A673 (cell line): ENCODE data around the gene DLGAP1. TPM values are rescaled to one million over a fixed set of nuclear protein-coding genes. Genes with fewer than 3 reads are reported as not detected.

ENCODE experiments used
- BruUV-seq: library from RNA; stranded (reverse); fragments of 400-500 nt; replicated peaks from 2 replicates; lab custom pipeline; 2021; lab: Mats Ljungman, UMichigan
- CTCF ChIA-PET: fragments of 300-600 bp; sonication (Branson Sonifier 250); formaldehyde crosslinking; loops from one replicate; lab custom pipeline; 2022; ENCODE audit warnings: antibody characterized with exemption; lab: Charles Lee
- POLR2A ChIA-PET: fragments of 300-600 bp; sonication (Branson Sonifier 250); formaldehyde crosslinking; loops from one replicate; lab custom pipeline; 2022; ENCODE audit warnings: antibody characterized with exemption; ENCODE audit not compliant: low non-redundant PET; lab: Charles Lee
- DNase-seq: peaks from one replicate; pipeline ENCODE4 v3.0.0-alpha.2; 2015; ENCODE audit warnings: low spot score
- H3K27ac ChIP-seq: fragments of 200-600 bp; sonication (generic); 2 replicates; pipeline ENCODE4 v1.5.1; 2016; ENCODE audit warnings: mixed run types, low read depth, mild to moderate bottlenecking, mixed read lengths, antibody characterized with exemption, low read length; ENCODE audit not compliant: poor library complexity, severe bottlenecking
- H3K27me3 ChIP-seq: fragments of 200-600 bp; sonication (generic); replicated peaks from 2 replicates; pipeline ENCODE4 v1.6.1; 2017; ENCODE audit warnings: mixed run types, low read depth, mild to moderate bottlenecking, mixed read lengths, antibody characterized with exemption, low read length; ENCODE audit not compliant: insufficient read depth, poor library complexity
- H3K36me3 ChIP-seq: fragments of 200-600 bp; sonication (generic); 2 replicates; pipeline ENCODE4 v1.6.1; 2016; ENCODE audit warnings: mixed run types, mild to moderate bottlenecking, mixed read lengths, antibody characterized with exemption, low read length; ENCODE audit not compliant: insufficient read depth, poor library complexity, severe bottlenecking
- H3K4me1 ChIP-seq: fragments of 200-600 bp; sonication (generic); 2 replicates; pipeline ENCODE4 v1.6.1; 2017; ENCODE audit warnings: mixed run types, mild to moderate bottlenecking, mixed read lengths, antibody characterized with exemption, low read length; ENCODE audit not compliant: insufficient read depth, poor library complexity, severe bottlenecking
- H3K4me3 ChIP-seq: fragments of 200-600 bp; sonication (generic); 2 replicates; pipeline ENCODE4 v1.5.1; 2016; ENCODE audit warnings: low read depth, mixed run types, mild to moderate bottlenecking, mixed read lengths, low read length; ENCODE audit not compliant: poor library complexity, severe bottlenecking
- H3K9me3 ChIP-seq: fragments of 200-600 bp; sonication (generic); 2 replicates; pipeline ENCODE4 v1.6.1; 2016; ENCODE audit warnings: mixed run types, low read depth, mild to moderate bottlenecking, mixed read lengths, antibody characterized with exemption, low read length; ENCODE audit not compliant: poor library complexity, severe bottlenecking
- CTCF ChIP-seq: fragments of 300-800, 200-600 bp; sonication (generic); conservative IDR thresholded peaks from 2 replicates; pipeline ENCODE4 v1.5.1; 2017; ENCODE audit warnings: low read depth, mild to moderate bottlenecking, antibody characterized with exemption, low read length, moderate library complexity, mixed read lengths
- EZH2 ChIP-seq: fragments of 200-600 bp; sonication (generic); IDR thresholded peaks from 2 replicates; pipeline ENCODE4 v1.6.1; 2017; ENCODE audit warnings: borderline replicate concordance, low read depth, mild to moderate bottlenecking, mixed read lengths, antibody characterized with exemption, low read length; ENCODE audit not compliant: poor library complexity, severe bottlenecking
- intact Hi-C: fragments of 100-400 bp; cut with micrococcal nuclease; formaldehyde crosslinking; loops from one replicate; pipeline ENCODE4 v1.10.0; 2022; ENCODE audit not compliant: unreplicated experiment
- total RNA-seq: library from RNA; stranded (reverse); gene quantifications from 2 replicates; pipeline ENCODE4 v1.2.3, GENCODE V29; 2021

The DLGAP1 gene
- total RNA-seq, 1 experiment from 2014 or later = 135 TPM

GRCh38 chr18:4207383-4207985 is 247.6 kb downstream of the DLGAP1 start:
- ChIA-PET POLR2A (no interaction called here), CTCF (no interaction called here)
- H3K4me1 ChIP-seq = peaks cover 24% of the 10 kb centered on the region
- no peak overlapping the region for H3K27ac ChIP-seq
- H3K36me3 ChIP-seq = no peaks in the 10 kb centered on the region
- intact Hi-C loops = loop anchor here (10.0 kb wide), 1 partner anchor 247 kb away; the partner anchor contains the start of gene DLGAP1
- no peaks in the 10 kb centered on the region for H3K9me3 ChIP-seq
- no peak overlapping the region for H3K4me3 ChIP-seq
- no TSS peak for BruUV-seq
- TF ChIP-seq CTCF (no peak), EZH2 (no peak)
- no peaks in the 10 kb centered on the region for H3K27me3 ChIP-seq
- DNase-seq = no peak

GRCh38 chr18:4204438-4204720 is 250.7 kb downstream of the DLGAP1 start:
- Histone ChIP-seq H3K27me3 (no peaks in the 10 kb centered on the region), H3K4me3 (no peak overlapping the region), H3K36me3 (no peaks in the 10 kb centered on the region), H3K4me1 (peaks cover 24% of the 10 kb centered on the region), H3K27ac (peak overlapping the region; percentile 10), H3K9me3 (no peaks in the 10 kb centered on the region)
- no peak for DNase-seq
- TF ChIP-seq EZH2 (no peak), CTCF (no peak)
- intact Hi-C loops = loop anchor here (10.0 kb wide), 1 partner anchor 250 kb away; the partner anchor contains the start of gene DLGAP1
- no TSS peak for BruUV-seq
- ChIA-PET POLR2A (interaction anchor here (0.7 kb wide), 1 partner anchor 495 kb away, joined by 4 read pairs; no protein-coding TSS in a partner anchor), CTCF (no interaction called here)

- no TSS peak for BruUV-seq
- Histone ChIP-seq H3K4me3 (no peak overlapping the region), H3K9me3 (no peaks in the 10 kb centered on the region), H3K27me3 (no peaks in the 10 kb centered on the region), H3K4me1 (peaks cover 30% of the 10 kb centered on the region), H3K36me3 (no peaks in the 10 kb centered on the region), H3K27ac (peak overlapping the region; percentile 10)
- intact Hi-C loops = loop anchor here (10.0 kb wide), 1 partner anchor 251 kb away; the partner anchor contains the start of gene DLGAP1
- TF ChIP-seq EZH2 (no peak), CTCF (no peak)
- ChIA-PET CTCF (no interaction called here), POLR2A (interaction anchor here (0.7 kb wide), 2 partner anchors 41 to 494 kb away, joined by 4 to 12 read pairs; no protein-coding TSS in a partner anchor)
- peak; percentile 88 for DNase-seq
Observed at GRCh38 chr18:4203568-4204437, 251.3 kb downstream of the DLGAP1 start.
